ENCODE measurements around the gene TDRD6.

DNA sequence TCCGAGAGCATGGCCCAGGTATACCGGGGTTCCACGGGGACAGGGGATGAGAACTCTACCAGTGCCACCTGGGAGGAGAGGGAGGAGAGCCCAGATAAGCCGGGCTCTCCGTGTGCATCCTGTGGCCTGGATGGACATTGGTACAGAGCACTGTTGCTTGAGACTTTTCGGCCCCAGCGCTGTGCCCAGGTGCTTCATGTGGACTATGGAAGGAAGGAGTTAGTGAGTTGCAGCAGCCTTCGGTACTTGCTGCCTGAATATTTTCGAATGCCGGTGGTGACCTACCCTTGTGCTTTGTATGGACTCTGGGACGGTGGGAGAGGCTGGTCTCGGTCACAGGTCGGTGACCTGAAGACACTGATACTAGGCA lies 1.3 kb downstream of the TDRD6 start:
- no peak for TF ChIP-seq POLR2A (IDR thresholded peaks at IDR 0.05; ENCODE audit: low read depth, low read length)
- no peak for TF ChIP-seq CTCF (IDR thresholded peaks at IDR 0.05; ENCODE audit: extremely low read depth in 1 of 2, insufficient read depth in 1 of 2, low read depth in 1 of 2, low read length in 2 of 2)
- TF ChIP-seq, protein P1, sequence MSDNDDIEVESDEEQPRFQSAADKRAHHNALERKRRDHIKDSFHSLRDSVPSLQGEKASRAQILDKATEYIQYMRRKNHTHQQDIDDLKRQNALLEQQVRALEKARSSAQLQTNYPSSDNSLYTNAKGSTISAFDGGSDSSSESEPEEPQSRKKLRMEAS (IDR thresholded peaks at IDR 0.05; ENCODE audit: insufficient read depth, insufficient read length): no peak
- no peak for TF ChIP-seq FOS (IDR thresholded peaks at IDR 0.05; ENCODE audit: borderline replicate concordance, insufficient read depth, low read length)
- TF ChIP-seq POLR2AphosphoS5 (IDR thresholded peaks at IDR 0.05; ENCODE audit: insufficient read depth, low read depth, low read length): no peak
- no peak for TF ChIP-seq EZH2 (IDR thresholded peaks at IDR 0.05; ENCODE audit: borderline replicate concordance, low read depth, low read length, severe bottlenecking)
- no peak for TF ChIP-seq GATA2 (IDR thresholded peaks at IDR 0.05; ENCODE audit: insufficient read depth, insufficient read length, low read depth, low read length)
- no peak for TF ChIP-seq JUN (IDR thresholded peaks at IDR 0.05; ENCODE audit: borderline replicate concordance, insufficient read depth, insufficient read length, low read depth)

All from endothelial cell of umbilical vein (primary cell).